Activated CD4-positive, alpha-beta T cell treated with anti-CD3 and anti-CD28 coated beads for 1 hour (primary cell): Measurements from ENCODE around the gene DMAC2.
"Not testable (repeated sequence)": the region's sequence is repeated elsewhere in the genome, so short reads cannot be mapped to it uniquely, and the experiment has no call there.

Source experiments
- DNase-seq: peaks from one replicate; pipeline ENCODE4 v3.0.0-alpha.2; 2020

The DMAC2 gene

DNA sequence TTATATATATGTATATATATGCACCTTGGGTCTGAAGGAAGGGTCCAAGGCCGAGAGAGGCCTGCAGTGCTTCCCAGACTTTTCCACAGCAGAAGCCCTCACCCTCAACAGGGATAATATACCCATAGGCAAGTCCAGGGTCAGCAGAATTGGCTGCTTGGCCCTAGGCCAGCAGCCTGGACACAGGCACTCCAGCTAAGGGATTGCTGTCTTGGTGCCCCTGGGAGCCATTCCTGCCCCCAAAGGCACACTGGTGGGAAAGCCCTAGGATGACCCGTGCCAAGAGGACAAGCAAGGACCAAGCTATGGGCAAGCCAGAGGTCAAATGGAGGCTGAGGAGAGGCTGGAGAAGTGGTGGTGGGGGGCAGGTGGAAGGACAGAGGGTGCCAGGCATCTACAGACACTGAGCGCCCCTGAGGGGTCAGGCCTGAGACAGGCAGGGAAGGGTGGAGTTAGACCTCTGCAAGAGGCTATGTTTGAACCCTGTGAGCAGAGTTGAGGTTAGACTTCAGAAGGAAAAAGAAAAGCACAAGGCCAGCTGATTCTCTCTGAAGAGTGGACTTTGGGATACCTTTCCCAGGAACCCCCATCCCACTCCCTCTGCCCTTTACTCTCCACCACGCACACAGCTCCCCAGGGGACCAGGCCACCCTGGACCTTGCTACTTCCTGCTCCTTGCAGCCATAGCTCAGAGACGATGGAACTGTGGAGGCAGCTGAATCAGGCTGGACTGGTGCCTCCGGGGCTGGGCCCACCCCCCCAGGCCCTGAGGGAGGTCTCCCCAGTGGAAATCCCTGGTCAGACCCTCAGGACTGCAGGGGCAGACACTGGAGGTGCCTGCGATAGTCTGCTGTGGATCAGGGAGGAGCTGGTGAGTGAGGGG, 3.0 kb upstream of the DMAC2 start, which contains the start of gene ERICH4:
TSS of gene ERICH4 (plus strand) at position 684 of the 883 bp plus-strand sequence. CDS start at position 698, 14 bp downstream.
- DNase-seq, result no peak

DNA sequence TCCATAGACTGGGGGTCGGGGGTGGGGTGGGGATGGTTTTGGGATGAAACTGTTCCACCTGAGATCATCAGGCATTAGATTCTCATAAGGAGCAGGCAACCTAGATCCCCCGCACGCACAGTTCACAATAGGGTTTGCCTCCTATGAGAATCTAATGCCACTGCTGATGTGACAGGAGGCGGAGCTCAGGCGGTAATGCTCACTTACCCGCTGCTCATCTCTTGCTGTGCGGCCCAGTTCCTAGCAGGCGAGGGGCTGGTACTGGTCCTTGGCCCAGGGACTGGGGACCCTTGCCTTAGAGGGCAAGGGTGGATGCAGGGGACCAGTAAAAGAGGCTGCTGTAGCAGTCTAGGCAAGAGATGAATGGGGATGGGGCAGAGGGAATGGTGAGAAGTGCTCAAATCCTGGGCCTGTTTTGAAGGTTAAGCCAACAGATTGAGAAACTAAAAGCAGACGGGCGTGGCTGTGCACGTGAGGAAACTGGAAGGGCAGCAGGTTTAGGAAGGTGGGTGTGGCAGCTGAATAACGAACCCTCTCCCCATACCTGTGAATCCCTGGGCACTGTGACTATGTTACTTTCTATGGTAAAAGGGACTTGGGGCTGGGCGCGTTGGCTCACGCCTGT, 1.7 kb upstream of the DMAC2 start:
- DNase-seq, result no peak

DNA sequence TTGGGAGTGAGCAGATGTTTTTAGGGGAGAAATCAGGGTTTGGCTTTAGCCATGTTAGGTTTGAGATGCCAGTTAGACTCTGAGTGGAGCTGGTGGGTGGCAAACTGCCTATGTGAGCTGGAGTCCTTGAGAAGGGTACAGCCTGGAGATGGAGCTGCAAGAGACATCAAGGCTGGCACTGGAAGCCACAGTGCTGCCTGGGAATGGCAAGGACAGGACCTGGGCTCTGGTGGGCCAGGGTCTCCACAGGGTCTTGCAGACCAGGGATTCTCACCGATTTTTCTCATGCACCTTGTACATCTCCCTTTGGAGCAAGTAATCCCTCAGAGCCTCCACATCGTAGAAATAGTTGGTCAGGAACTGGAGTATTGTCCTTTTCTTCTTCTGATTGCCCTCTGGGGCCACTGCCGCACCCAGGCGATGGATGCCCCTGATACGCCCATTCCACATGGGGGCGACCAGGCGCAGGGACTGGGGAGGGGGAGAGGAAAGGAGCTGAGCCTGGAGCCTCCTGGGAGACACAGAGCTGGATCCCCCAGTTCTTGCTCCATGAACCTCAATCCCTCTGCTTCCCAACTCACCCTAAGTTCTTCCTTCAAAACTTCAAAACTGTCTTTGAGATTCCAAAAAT, 1.7 kb downstream of the DMAC2 start:
- DNase-seq, result no peak

DNA sequence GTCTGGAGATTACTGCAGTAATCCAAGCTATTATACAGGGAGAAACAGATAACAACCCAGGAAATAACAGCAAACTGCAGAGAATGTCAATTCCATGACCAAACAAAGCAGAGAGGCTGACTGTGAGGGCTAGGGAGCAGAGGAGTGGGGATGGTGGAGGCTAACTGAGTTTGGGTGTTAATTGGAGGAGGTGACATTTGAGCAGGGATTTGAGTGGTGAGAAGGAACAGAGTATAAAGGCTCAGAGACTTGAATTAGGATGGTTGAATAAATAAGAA, 3.1 kb downstream of the DMAC2 start:
- DNase-seq, result no peak

DNA sequence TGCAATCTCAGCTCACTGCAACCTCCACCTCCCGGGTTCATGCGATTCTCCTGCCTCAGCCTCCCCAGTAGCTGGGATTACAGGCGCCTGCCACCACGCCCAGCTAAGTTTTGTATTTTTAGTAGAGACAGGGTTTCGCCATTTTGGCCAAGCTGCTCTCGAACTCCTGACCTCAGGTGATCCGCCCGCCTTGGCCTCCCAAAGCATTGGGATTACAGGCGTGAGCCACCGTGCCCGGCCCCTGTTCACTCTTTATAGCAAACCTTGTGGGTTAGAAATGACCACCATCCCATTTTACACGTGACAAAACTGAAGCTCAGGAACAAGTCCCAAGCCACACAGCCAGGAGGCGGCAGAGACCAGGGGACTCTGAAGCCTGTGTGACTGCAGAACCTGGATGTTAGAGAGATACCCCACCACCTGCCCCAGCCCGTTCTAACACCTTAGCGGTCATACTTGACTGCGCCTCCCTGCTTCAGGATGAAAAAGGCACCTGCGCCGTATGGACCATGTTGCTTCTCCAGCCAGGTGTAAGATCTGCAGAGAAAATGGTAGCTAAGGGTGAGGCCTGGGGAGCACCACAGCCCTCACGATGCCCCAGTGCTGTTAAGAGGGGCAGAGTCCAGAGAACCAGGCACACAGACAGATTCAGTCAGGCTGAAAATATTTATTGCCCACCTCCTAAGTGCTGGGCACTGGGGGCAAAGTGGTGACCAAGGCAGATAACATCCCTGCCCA, 3.6 kb downstream of the DMAC2 start:
- DNase-seq, result no peak

DNA sequence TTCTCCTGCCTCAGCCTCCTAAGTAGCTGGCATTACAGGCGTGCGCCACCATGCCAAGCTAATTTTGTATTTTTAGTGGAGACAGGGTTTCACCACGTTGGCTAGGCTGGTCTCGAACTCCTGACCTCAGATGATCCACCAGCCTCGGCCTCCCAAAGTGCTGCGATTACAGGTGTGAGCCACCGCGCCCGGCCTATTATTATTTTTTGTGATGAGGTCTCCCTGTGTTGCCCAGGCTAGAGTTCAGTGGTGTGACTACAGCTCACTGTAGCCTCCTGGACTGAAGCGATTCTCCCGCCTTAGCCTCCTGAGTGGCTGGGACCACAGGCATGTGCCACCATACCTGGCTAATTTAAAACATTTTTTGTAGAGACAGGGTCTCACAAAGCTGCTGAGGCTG, 4.3 kb downstream of the DMAC2 start:
- not testable (repeated sequence) for DNase-seq

DNA sequence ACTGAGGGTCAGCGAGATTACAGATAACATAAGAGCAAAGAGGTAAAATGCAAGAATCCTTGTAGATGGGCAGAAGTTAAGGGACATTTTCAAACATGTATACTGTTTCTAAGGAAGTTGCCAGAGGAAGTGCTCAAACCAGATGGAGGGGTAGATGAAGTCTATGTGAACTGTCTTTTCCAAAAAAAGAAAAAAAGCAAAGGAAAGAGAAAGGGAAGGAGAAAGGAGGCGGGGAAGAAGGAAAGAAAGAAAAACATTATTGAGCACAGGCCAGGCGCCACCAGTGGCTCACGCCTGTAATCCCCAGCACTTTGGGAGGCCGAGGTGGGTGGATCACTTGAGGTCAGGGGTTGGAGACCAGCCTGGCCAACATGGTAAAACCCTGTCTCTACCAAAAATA, 5.3 kb downstream of the DMAC2 start:
- DNase-seq, result no peak

DNA sequence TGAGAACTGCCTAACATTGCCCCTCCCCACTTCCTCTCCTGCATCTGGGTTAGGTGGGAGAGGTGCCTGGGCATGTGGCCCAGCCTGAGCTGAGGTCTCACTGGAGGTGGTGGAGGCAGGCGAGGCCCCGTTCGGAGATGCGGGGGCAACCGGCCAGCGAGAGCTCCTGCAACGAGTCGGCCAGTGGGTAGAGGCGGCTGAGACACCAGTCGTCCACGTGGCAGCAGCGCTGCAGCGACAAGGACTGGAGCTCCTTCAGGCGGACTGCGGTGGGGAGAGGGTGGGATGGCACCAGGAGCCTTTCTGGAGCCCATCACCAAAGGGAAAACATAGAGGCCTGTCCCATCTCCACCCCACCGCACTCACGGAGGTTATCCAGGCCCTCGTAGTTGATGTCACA, 6.5 kb downstream of the DMAC2 start:
- no peak for DNase-seq

DNA sequence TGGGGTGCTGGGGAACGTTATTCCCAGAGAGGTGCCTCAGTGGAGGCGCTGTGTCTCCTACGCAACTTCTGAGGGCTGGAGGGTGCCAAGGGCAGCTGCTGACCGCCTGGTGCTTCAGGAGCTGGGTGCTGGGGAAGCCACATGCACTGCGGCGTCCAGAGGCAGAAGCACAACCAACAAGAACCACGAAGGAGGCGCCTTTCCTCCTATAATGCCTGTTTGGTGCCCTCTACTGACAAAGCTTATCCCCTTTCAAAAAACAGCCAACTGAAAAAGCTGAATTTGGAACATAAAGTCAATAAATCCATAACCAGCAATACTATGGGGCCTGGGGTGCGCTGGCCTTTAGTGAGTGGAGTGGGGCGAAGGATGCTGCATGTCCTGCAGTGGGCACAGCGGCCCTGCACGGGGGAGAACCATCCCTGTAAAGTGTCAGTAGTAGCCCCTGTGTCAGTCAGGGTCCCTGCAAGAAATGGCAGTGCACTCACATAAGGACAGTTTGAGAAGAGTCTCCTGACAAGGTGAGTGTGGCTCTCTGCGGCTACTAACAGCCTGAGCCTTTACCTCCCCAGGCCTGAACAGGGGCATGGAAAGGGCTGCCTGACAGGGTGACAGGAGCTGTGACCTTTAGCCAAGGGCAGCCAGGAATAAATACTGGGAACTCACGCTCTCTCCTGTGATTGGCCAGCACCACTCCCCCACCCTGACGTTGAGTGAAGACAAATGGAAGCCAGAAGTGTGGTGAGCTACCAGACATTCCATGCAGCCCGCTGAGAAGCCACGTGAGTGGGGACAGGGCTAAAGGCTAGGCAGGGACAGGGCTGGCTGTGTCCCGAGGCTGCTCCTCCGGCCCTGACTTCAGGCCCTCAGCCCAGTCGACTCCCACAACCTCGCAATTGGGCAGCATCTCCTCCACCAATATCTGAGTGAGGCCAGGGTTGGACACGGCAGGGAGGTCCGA, 8.0 kb downstream of the DMAC2 start:
- DNase-seq, result no peak

DNA sequence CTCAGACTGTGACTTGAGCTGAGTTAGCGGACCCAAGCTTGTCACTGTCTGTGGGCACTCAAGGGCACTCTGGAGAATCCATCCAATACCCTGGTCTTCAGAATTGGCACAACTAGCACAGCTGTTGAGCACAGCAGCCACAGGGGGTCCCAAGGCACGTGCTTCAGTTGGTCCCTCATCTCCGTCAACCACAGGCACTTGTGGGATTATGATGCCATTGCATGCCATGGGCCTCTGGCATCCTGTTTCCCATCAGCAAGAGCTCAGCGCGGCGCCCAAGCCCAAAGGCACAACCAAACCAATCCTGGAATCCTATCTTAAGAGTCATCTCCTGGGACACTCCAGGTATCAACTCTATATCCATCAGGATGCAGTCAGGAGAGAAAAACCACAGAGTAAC, 8.8 kb downstream of the DMAC2 start:
- DNase-seq, result no peak

DNA sequence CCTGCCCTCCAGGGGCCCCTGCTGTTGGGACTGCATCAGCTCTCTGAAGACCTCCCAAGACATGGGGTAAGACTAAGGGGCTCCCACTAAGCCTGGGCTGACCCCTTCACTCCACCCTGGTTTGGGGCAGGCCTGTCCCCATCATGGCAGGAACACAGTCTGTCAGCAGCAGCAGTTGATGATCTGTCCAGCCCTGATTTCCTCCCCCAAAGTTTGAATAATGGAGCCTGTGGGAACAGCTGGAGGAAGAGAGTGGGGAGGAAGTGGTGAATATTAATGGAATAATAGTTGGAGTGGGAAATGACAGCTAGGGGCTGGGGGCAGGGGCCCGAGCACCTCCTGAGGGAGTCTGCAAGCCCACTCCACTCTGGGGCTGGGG, 11.2 kb downstream of the DMAC2 start:
- no peak for DNase-seq

DNA sequence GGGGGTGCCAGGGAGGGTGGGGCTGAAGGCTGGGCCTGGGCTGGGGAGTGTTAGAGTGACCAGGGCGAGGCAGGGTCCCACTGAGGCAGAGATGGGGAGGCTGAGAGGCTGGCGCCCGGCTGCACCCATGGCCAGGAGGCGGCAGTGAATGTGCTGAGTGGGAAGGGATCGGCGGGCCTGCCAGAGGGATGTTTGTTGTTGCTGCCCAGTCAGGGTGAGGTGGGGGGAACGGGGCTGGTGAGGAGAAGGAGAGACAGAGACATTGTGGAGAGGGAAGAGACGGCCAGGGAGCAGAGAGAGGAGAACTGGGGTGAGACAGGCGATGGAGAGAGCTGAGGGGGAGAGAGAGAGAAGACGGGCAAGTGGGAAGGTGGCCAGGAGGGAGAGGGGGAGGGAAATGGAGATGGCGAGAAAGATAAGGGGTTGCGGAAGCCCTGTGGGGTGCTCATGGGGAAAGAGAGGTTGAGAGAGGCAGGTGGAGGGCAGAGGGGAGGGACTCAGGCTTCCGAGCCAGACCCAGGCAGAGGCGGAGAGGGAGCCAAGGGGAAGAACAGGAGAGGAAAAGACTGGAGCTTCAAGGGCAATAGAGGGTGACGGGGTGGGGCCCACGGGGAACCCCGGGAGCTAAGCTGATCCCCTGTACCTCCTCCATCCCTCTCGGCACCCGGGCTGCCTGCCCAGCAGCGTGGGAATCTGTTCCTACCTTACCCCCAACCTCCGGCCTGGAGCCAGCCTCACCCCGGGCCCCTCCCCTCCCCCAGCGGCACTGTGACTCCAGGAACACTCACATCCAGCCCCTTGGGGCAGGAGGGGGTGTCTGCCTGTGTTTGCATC, 11.8 kb downstream of the DMAC2 start:
- no peak for DNase-seq

DNA sequence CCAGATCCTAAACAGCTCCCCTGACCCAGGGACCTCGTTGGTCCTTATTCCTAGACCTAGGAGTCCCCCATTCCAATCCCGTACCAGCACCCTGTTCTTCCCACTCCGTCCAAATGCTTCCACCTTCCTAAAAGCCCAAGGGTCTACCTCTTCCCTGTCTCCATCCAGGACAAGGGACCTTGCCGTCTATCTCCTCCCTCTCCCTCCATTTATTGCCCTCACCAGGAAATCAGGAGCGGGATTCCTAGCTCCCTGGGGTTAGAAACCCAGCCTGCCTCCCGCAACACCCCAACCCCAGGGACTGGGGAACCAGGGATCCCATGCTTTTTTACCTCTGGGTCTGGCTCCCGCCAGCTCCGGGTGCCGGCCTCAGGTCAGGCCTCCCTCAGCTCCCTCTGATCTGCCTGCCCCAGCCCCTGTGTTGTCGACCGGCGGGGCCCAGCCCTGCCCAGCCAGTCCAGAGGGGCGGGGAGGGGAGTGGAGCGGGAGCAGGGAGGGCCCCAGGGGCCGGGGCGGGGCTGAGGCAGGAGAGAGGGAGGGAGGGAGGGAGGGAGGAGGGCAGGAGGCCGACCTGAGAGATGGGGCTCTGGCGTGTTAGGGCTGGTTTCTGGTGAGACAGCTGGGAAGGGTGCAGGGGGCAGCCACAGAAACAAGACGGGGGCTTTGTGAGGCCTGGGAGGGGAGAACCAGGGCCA, 12.6 kb downstream of the DMAC2 start, which contains the start of gene B3GNT8:
TSS of gene B3GNT8 (minus strand) at position 423 of the 695 bp plus-strand sequence. CDS start 596 bp downstream, outside the sequence.
- no peak for DNase-seq

DNA sequence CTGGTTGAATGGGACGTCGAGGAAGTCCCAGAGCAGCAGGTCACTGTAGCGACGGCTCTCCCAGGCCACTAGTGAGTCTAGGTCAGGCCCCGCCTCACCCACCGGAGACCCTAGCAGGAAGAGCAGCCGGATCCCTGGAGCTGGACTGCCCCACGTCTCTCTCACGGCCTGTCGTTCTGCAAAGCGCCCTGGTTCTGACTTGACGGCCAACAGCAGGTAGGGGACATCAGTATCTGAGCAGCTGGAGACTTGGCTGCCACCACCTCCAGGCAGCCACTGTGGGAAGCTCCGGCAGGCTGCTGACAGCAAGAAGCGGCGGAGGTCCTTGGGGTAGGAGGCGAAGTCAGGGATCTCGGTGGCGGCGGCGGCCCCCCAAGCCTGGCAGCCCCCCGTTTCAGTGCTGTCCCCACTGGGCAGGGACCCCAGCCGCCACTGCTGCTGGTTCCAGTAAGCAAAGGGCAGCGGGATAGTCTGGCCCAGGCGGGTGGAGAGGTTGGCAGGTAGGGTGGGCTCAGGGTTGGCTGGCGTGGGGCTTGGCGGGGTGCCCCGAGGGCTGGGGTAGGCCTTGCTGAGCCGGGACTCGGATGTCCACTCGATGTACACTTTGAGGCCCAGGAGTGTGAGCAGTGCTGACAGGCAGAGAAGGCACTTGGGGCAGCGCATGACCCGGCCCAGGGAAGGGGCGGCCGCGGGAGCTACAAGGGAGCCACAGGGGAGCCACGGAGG, 13.4 kb downstream of the DMAC2 start:
- DNase-seq, result no peak

DNA sequence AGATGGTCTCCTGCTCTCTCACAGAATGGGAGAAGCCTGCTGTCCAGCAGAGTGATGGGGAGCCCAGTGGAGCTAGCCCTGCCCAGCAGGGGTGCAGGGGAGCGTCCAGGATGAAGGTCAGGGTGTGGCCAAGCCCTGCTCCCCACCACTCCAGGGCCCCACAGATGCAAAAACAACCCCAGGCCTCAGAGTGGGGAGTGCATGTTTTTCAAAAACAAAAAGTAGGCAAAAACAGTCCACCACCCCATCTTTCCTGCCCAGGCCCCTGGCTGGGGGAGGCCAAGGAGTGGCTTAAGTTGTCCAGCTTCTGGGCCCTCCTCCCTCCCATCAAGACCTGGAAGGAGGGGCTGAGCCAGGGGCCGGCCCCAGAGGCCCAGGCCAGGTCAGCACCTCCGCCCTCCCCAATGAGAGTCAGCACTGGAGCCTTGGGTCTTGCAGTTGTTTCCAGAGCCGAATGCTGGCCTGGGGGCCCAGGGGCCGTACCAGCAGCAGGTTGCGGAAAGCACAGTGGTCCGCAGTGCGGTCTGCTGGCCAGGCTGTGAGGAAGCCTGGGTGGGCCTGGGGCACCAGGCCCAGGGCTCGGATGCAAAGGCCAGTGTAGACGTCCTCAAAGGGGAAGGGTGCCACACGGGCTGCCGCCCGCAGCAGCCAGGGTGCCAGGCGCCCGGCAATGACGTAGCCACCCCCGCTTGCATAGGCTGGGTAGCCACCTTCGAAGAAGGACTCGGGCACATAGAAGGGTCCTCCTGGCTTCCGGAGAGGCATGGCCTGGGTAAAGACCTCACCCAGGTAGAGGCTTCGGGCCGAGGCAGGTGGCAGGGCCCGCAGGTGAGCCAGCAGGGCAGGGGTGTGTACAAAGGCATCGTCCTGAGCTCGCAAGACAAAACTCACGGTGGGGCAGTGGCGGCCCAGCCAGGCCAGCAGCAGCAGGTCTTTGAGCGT, 14.3 kb downstream of the DMAC2 start:
- DNase-seq, result no peak

DNA sequence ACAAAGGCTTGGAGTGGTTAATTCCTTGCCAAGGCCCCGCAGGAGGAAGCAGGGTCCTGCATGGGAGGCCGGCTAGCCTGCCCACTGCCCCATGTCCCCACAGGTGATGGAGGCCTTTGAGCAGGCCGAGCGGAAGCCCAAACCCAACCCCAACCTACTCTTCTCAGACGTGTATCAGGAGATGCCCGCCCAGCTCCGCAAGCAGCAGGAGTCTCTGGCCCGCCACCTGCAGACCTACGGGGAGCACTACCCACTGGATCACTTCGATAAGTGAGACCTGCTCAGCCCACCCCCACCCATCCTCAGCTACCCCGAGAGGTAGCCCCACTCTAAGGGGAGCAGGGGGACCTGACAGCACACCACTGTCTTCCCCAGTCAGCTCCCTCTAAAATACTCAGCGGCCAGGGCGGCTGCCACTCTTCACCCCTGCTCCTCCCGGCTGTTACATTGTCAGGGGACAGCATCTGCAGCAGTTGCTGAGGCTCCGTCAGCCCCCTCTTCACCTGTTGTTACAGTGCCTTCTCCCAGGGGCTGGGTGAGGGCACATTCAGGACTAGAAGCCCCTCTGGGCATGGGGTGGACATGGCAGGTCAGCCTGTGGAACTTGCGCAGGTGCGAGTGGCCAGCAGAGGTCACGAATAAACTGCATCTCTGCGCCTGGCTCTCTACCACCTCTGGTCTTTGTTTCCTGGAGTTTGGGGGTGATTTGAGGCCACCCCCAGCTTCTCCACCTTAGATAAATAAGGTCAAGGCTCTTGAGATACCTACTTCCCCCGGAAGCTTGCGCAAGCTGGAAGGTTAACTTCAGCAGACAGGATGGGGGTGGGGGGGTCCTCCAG, 15.2 kb downstream of the DMAC2 start:
- no peak for DNase-seq

DNA sequence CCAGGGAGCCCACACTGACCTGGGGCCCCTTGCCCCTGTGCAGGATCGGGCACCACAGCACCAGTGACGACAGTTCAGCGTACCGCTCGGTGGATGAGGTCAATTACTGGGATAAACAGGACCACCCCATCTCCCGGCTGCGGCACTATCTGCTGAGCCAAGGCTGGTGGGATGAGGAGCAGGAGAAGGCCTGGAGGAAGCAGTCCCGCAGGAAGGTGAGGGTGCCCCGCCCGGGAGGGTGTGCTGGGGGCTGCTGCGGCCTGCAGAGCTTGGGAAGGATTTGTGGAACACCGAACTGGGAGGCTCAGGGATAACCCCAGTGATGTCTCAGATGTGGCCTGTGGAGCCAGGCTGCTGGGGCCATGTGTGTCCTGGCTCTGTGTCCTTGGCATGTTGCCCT, 16.8 kb downstream of the DMAC2 start:
- no peak for DNase-seq

DNA sequence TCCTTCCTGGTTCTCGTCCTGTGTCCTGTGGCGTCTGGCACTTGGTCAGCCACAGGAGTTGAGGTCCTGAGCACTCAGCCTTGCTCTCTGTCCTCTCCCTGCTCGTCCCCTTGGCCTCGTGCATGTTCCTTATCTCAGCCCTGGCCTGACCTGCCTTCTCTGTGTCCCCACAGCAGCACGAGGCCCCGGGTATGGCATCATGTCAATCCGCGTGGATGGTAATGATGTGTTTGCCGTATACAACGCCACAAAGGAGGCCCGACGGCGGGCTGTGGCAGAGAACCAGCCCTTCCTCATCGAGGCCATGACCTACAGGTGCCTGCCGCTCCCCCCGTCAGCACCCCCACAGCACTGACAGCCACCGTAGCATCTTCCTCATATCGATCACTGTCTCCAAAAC, 17.3 kb downstream of the DMAC2 start:
- no peak for DNase-seq
